NCI-H2029 (cell line): ENCODE measurements around the gene SORT1.
"Not testable (repeated sequence)": the region's sequence is repeated elsewhere in the genome, so short reads cannot be mapped to it uniquely, and the experiment has no call there.

Experiments
- DNase-seq: peaks from one replicate; lab custom pipeline; 2025; lab: John Stamatoyannopoulos, UW

The SORT1 gene

GRCh38 chr1:109338608-109339007, 59.1 kb downstream of the SORT1 start:
- no peak for DNase-seq

DNA sequence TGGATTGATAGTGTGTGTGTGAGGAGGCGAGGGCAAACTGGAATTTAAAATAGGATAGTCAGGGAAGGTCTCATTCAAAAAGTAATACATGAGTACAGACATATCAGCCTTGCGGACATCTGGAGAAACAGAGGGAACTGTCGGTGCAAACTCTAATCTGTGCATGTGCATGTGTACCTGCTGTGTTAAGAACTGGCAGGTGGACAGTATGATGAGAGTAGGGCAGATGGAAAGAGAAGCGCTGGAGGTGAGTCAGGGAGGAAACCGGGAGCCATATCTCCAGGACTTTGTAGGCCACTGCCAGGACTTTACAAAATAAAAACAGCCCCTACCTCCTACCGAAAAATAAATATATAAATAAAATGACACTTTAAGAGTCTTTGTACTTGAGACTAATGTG, 59.6 kb downstream of the SORT1 start:
- DNase-seq: no peak

- DNase-seq: no peak
Observed at GRCh38 chr1:109335091-109335490, 62.6 kb downstream of the SORT1 start.

- DNase-seq: no peak
Observed at GRCh38 chr1:109331113-109331512, 66.6 kb downstream of the SORT1 start.

DNA sequence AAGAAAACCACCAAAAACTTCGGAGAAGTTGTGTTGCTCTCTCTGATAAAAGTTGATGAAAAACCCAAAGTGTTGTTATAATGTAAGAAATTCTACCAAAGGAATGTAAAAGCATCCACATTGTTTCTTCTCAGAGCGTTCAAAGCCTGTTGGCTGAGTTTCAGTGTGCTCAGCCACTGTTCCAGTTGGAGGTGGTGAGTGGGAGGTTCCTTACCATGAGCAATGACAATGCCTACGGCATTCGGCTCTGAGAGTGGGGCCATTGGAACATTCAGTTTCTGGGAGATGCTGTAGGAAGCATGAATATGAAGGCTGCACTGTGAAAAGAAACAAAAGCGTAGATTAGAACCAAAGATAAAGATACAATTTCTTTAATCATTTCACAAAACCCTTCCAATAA, 70.4 kb downstream of the SORT1 start:
- DNase-seq: no peak

GRCh38 chr1:109322974-109323373, 74.7 kb downstream of the SORT1 start:
- DNase-seq: no peak

GRCh38 chr1:109319114-109319513, 78.6 kb downstream of the SORT1 start:
- DNase-seq: no peak

DNA sequence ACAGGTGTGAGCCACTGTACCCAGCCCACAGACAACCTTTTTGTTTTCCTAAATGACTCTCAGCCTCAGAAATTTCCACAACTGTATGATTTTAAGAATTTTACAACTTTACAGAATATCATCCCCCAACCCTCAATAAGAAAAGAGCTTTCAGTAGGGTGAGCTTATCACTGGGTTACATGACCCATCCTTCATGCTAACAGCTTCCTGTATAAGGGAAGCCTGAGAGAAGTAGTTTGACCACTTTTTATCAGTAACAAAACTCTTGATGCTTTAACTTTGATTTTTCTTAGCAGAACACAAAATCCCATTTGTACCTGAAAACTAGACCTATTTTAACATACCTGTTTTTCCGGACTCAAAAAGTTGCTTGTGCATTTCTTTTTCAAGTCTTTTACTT, 81.2 kb downstream of the SORT1 start:
- no peak for DNase-seq

GRCh38 chr1:109315288-109315687, 82.4 kb downstream of the SORT1 start:
- no peak for DNase-seq

GRCh38 chr1:109314795-109315194, 82.9 kb downstream of the SORT1 start:
- DNase-seq: no peak

DNA sequence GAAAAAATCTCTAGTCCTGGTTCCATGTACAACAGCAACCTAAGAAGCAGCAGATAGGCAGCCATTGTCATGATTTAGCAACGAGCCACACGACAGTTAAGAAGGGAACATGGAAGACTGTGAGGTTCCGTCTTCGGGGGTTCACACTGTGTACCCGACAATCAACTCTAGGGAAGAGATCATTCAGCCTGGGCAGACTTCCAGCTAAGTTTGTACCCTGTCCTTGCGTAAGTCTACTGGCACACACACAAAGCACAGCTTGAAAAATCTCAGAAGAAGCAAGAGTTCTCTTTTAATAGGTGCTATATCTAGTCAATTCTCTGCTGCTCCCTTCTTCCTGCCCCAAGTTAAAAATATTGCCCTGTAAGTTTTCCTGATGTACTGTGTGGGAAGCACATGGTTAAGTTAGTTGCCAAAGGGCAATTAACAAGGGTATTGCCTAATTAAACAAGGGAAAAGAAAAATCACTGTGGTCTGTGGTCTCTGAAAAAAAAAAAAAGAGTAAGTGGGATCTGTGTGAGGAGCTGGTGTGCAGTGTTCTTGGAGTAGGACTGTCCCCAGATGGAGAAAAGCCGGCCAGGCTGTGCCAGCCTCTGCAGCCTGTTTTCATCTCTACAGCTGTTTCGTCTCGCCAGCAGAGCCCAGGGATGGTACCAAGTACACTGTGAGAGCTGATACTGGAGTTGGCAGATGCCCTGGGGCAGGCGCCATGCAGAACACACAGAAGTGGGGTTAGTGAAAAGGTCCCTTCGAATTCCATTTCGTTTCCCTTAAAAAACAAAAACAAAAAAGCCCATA, 84.5 kb downstream of the SORT1 start:
- DNase-seq: no peak

GRCh38 chr1:109312246-109312645, 85.5 kb downstream of the SORT1 start:
- DNase-seq: no peak

GRCh38 chr1:109309347-109309746, 88.4 kb downstream of the SORT1 start:
- no peak for DNase-seq

DNA sequence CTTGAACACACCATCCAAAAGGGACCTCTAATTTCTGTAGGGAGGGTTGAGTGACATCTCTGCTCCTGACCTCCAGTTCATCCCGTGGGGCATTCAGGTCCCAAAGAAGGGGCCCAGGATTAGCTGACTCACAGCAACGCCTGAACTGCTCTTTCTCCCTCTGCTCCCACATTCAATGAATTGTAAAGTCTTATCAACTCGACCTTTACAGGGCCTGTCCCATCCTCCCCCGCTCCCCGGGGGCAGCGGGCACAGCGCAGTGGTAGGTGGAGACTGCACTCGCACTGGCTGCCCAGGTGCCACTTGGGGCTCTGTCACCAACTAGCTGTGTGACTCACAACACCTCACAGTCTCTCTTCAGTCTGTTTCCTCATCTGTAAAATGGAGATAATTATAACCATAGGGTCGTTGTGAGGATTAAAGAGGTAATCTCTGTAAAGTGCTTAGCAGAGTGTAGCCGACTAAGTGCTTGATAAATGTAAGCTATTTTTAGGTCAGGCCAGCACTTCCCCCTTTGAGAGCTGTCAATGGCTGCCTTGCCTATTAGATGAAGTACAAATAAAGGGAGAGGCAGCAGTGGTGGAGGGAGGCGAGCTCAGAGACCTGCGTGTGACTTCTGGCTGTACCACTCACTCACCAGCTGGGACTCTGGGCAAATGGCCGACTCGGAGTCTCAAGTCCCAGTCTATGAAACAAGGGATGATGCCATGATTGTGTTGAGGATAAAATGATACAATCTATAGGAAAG, 90.3 kb downstream of the SORT1 start:
- peak; percentile 62 for DNase-seq

DNA sequence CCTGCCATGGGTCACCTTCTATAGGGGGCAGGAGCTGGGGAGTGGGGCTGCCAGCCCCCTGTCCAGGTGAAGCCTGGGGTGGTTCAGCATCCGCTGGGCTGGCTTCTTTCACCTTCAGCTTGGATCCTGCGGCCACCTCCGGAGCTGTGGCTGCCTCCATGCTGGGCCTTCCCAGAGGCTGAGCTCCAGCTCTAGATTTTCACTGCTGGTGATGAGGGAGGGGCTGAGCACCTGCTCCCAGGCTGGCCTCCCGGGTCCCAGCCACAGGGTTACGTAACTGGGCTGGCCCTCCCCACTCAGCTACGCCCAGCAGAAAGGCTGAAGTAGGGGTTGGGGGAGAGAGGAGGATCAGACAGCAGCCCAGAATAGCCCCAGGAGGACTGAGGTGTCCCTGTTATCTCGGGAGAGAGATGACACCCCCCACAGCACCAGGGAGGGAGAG, 90.9 kb downstream of the SORT1 start, which contains the start of gene MYBPHL:
TSS of gene MYBPHL (minus strand) at position 180 of the 442 bp plus-strand sequence. CDS start at position 160, 20 bp downstream.
- no peak for DNase-seq

DNA sequence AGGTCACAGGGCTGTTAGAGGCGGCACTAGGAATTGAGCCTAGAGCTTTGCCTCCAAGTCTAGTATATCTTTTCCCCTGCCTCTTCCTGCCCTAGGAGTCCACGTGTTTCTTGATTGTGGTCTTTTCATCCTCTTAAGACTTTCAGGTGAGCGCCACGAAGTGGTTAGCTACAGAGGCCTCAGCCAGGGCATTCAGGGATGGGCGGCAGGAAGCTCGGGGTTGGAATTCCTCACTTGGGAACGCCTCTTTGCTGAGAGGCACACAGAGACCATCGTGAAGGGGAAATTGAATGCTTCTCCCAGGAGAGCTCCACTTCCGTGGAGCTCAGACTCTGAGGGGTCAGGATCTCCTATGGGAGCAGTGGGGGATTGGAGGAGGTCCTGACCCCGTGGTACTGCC, 91.7 kb downstream of the SORT1 start:
- DNase-seq: not testable (repeated sequence)

- no peak for DNase-seq
Observed at GRCh38 chr1:109304226-109304920, 93.3 kb downstream of the SORT1 start.

DNA sequence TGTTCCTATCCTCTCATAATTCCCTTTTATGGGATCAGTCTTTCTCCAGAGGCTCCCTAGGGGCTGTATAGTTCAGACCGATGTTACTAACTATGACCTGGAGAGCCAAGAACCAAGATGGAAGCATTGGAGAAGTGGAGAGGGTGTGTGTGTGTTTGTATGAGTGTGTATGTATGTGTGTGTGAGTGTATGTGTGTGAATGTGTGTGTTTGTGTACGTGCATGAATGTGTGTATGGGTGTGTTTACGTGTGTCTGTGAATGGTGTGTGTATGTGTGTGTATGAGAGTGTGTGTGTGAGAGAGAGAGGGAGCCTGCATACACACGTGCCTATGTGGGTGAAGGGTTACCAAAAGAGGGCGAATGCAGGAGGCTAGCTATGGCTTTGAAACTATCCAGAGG, 95.8 kb downstream of the SORT1 start:
- DNase-seq: no peak

- no peak for DNase-seq
Observed at GRCh38 chr1:109300650-109301151, 97.0 kb downstream of the SORT1 start.

- no peak for DNase-seq
Observed at GRCh38 chr1:109299558-109300343, 98.0 kb downstream of the SORT1 start.
